ENCODE data around the gene ZNRF3.
A peak's percentile ranks its signal among the peaks of the same experiment; 100 is the strongest.

ZNRF3 gene

GRCh38 chr22:29011240-29012100 lies 128.1 kb downstream of the ZNRF3 start:
- DNase-seq (ENCODE audit: low read depth): no peak

GRCh38 chr22:29012101-29012433 lies 128.7 kb downstream of the ZNRF3 start:
- DNase-seq (ENCODE audit: low read depth): no peak

- no peak for DNase-seq (ENCODE audit: low read depth)
Measured at GRCh38 chr22:29012952-29013351, 129.6 kb downstream of the ZNRF3 start.

GRCh38 chr22:29014293-29014692 lies 130.9 kb downstream of the ZNRF3 start:
- no peak for DNase-seq (ENCODE audit: low read depth)

- no peak for DNase-seq (ENCODE audit: low read depth)
Measured at GRCh38 chr22:29014773-29015172, 131.4 kb downstream of the ZNRF3 start.

GRCh38 chr22:29016067-29016938 lies 132.9 kb downstream of the ZNRF3 start:
- no peak for DNase-seq (ENCODE audit: low read depth)

- no peak for DNase-seq (ENCODE audit: low read depth)
Measured at GRCh38 chr22:29018293-29019189, 135.2 kb downstream of the ZNRF3 start.

- DNase-seq (ENCODE audit: low read depth): no peak
Measured at GRCh38 chr22:29022101-29022817, 138.9 kb downstream of the ZNRF3 start.

- no peak for DNase-seq (ENCODE audit: low read depth)
Measured at GRCh38 chr22:29023172-29023796, 139.9 kb downstream of the ZNRF3 start.

GRCh38 chr22:29026579-29026978 lies 143.2 kb downstream of the ZNRF3 start:
- no peak for DNase-seq (ENCODE audit: low read depth)

GRCh38 chr22:29028468-29028867 lies 145.1 kb downstream of the ZNRF3 start:
- no peak for DNase-seq (ENCODE audit: low read depth)

GRCh38 chr22:29029202-29030000 lies 146.0 kb downstream of the ZNRF3 start:
- DNase-seq (ENCODE audit: low read depth): no peak

GRCh38 chr22:29030016-29030617 lies 146.7 kb downstream of the ZNRF3 start:
- no peak for DNase-seq (ENCODE audit: low read depth)

GRCh38 chr22:29030618-29031226 lies 147.3 kb downstream of the ZNRF3 start:
- peak; percentile 50 for DNase-seq (ENCODE audit: low read depth)

- DNase-seq (ENCODE audit: low read depth): peak; percentile 82
Measured at GRCh38 chr22:29031227-29032011, 148.0 kb downstream of the ZNRF3 start.

- DNase-seq (ENCODE audit: low read depth): no peak
Measured at GRCh38 chr22:29032014-29032475, 148.7 kb downstream of the ZNRF3 start.

GRCh38 chr22:29032584-29032983 lies 149.2 kb downstream of the ZNRF3 start:
- no peak for DNase-seq (ENCODE audit: low read depth)

GRCh38 chr22:29037340-29037932 lies 154.1 kb downstream of the ZNRF3 start:
- DNase-seq (ENCODE audit: low read depth): no peak
